ENCODE data around the gene ZBTB20. TPM values are rescaled to one million over a fixed set of nuclear protein-coding genes. Genes with fewer than 3 reads are reported as not detected.

The ZBTB20 gene
- total RNA-seq (10 to 100 TPM; 52.4 to 77.1 TPM), polyA plus RNA-seq (1 to 10 TPM in 1 of 2 donors, under 1 TPM in 1; 0.74 to 3.3 TPM)
- long read RNA-seq, donor 1: 0 reads
- long read RNA-seq, donor 2: 0 reads
- long read RNA-seq, donor 3: 0 reads
- long read RNA-seq, donor 4: 0 reads
- long read RNA-seq, donor 5: 0 reads

DNA sequence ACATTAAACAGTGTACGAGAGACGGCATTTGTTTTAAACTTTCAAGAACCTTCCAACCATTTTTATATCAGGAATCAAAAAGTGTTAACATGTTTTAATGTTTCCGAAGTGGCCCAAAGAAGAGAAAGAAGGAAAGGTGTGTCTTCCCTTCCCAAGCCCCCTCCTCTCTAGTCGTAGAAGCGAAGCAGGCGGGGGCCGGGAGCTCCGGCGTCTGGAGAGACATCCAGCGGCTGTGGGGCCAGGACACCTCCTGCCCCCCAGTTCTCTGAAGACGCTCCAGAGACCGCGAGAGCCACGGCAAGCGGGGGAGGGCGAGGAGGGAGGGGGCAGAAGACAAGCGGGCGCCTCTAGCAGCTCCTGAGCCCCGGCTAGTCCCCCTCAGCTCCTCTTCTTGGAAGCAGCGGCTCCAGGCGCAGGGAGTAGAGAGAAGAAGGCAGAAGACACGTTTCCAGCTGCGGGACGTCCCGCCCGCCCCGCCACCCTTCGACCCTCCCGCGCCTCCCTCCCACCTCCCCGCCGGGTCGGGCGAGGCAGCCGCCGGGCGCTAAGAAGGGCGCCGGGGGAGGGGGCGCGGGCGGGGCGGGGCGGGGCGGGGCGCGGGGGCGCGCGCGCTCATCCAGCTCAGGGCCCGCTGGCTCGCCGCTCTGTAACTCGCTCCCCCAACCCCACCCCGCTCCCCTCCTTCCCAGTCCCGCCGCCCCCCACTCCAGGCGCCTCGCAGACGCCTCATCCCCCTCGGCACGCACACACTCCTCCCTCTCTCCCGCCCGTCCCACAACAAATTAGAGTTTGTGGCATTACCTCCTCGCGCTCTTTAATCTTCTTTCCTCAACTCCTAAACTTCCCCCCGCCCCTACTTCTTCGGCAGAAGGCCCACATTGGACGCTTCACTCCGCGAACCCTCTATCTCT is at the start of gene ZBTB20:
TSS of gene ZBTB20 (minus strand) at position 871 of the 911 bp plus-strand sequence.
- WGBS, 2 donors: 0% methylated on average over 20 to 70 of the region's 72 CpGs
- peaks cover 0 to 11% (median 0%) of the 10 kb centered on the region in 5 donors for H3K4me1 ChIP-seq (ENCODE audit: control insufficient read depth in 5 of 5, insufficient read depth in 5 of 5, low read length in 5 of 5)
- no peaks in the 10 kb centered on the region for H3K36me3 ChIP-seq (ENCODE audit: control insufficient read depth in 4 of 4, insufficient read depth in 4 of 4, low read length in 4 of 4)
- peak in 2 of 3 donors; percentile 81 to 83 for DNase-seq
- H3K4me3 ChIP-seq: peak within 1 kb of the TSS; percentile 92
- peak within 1 kb of the TSS; percentile 84 to 86 for H3K9ac ChIP-seq (ENCODE audit: insufficient read depth in 1 of 2, low read length in 2 of 2)
- TF ChIP-seq, protein P1, sequence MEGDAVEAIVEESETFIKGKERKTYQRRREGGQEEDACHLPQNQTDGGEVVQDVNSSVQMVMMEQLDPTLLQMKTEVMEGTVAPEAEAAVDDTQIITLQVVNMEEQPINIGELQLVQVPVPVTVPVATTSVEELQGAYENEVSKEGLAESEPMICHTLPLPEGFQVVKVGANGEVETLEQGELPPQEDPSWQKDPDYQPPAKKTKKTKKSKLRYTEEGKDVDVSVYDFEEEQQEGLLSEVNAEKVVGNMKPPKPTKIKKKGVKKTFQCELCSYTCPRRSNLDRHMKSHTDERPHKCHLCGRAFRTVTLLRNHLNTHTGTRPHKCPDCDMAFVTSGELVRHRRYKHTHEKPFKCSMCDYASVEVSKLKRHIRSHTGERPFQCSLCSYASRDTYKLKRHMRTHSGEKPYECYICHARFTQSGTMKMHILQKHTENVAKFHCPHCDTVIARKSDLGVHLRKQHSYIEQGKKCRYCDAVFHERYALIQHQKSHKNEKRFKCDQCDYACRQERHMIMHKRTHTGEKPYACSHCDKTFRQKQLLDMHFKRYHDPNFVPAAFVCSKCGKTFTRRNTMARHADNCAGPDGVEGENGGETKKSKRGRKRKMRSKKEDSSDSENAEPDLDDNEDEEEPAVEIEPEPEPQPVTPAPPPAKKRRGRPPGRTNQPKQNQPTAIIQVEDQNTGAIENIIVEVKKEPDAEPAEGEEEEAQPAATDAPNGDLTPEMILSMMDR (IDR thresholded peaks at IDR 0.05; ENCODE audit: control extremely low read depth, extremely low read depth): no peak
- H3K9me3 ChIP-seq (ENCODE audit: control insufficient read depth in 4 of 4, insufficient read depth in 3 of 4, low read length in 3 of 4): no peaks in the 10 kb centered on the region
- H3K27ac ChIP-seq (ENCODE audit: low read depth in 1 of 2, low read length in 1 of 2): peak within 1 kb of the TSS; percentile 99
- H3K27me3 ChIP-seq (ENCODE audit: control insufficient read depth in 3 of 3, insufficient read depth in 3 of 3, low read length in 2 of 3): no peaks in the 10 kb centered on the region
- peak; percentile 14 for ATAC-seq (ENCODE audit: insufficient read depth, low FRiP score)

DNA sequence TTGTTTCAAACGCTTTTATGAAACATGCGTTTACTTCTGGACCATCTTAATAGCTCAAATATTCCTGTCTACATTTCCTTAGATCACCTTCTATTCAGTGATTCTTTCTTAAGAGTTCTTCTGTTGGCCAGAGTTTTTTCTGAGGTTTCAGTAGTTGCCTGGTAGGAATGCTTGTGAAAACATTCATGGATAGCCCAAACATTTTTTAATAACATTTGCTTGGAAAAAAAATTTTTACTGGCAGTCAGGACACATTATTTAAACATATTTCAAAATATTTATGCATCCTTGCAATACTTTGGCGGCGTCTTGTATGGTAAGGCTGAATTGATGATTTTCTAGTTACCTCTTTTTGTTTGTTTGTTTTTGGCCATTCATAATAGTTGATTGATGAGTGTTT is 47.4 kb upstream of the ZBTB20 start:
- Histone ChIP-seq H3K36me3 (ENCODE audit: control insufficient read depth in 4 of 4, insufficient read depth in 4 of 4, low read length in 4 of 4) (no peaks in the 10 kb centered on the region), H3K9ac (ENCODE audit: insufficient read depth in 1 of 2, low read length in 2 of 2) (no peak overlapping the region), H3K27ac (ENCODE audit: low read depth in 1 of 2, low read length in 1 of 2) (no peak overlapping the region), H3K27me3 (ENCODE audit: control insufficient read depth in 3 of 3, insufficient read depth in 3 of 3, low read length in 2 of 3) (no peaks in the 10 kb centered on the region), H3K4me3 (no peak overlapping the region), H3K9me3 (ENCODE audit: control insufficient read depth in 4 of 4, insufficient read depth in 3 of 4, low read length in 3 of 4) (peaks cover 0 to 5% (median 2%) of the 10 kb centered on the region in 4 donors), H3K4me1 (ENCODE audit: control insufficient read depth in 5 of 5, insufficient read depth in 5 of 5, low read length in 5 of 5) (no peaks in the 10 kb centered on the region)
- DNase-seq: no peak
- TF ChIP-seq, protein P1 (IDR thresholded peaks at IDR 0.05; ENCODE audit: control extremely low read depth, extremely low read depth): no peak
- ATAC-seq (ENCODE audit: insufficient read depth, low FRiP score): no peak
- 85 to 89% methylated on average over 4 of the region's 4 CpGs for WGBS, 2 donors

DNA sequence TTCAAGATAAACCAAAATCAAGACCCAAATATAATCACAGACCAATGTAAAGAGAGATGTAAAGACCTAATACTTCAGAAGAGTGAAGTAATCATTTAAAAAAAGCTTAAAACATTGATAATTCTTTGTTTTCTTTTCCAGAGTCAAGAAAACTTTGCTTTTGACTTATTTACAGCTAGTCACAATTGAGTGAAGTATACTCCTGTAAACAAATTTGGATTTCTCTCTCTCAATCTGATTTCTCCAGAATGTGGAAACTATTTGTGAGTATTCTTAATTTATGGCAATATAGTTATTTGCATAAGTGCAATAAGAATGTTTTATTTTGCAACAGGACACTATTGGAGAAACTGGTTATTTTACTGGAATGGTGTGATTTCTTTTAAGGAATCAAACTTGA is 43.7 kb upstream of the ZBTB20 start:
- no peaks in the 10 kb centered on the region for H3K27me3 ChIP-seq (ENCODE audit: control insufficient read depth in 3 of 3, insufficient read depth in 3 of 3, low read length in 2 of 3)
- H3K9ac ChIP-seq (ENCODE audit: insufficient read depth in 1 of 2, low read length in 2 of 2): no peak overlapping the region
- DNase-seq: no peak
- no peak for ATAC-seq (ENCODE audit: insufficient read depth, low FRiP score)
- no peak overlapping the region for H3K4me3 ChIP-seq
- no peaks in the 10 kb centered on the region for H3K36me3 ChIP-seq (ENCODE audit: control insufficient read depth in 4 of 4, insufficient read depth in 4 of 4, low read length in 4 of 4)
- H3K4me1 ChIP-seq (ENCODE audit: control insufficient read depth in 5 of 5, insufficient read depth in 5 of 5, low read length in 5 of 5): no peaks in the 10 kb centered on the region
- TF ChIP-seq, protein P1 (IDR thresholded peaks at IDR 0.05; ENCODE audit: control extremely low read depth, extremely low read depth): no peak
- peaks cover 0 to 5% (median 2%) of the 10 kb centered on the region in 4 donors for H3K9me3 ChIP-seq (ENCODE audit: control insufficient read depth in 4 of 4, insufficient read depth in 3 of 4, low read length in 3 of 4)
- H3K27ac ChIP-seq (ENCODE audit: low read depth in 1 of 2, low read length in 1 of 2): no peak overlapping the region
